Occipital lobe (tissue), 2 donors: ENCODE measurements around the gene EEF1B2. TPM values are rescaled to one million over a fixed set of nuclear protein-coding genes. Genes with fewer than 3 reads are reported as not detected.

Source experiments
- small RNA-seq: library from RNA; depleted of rRNA; stranded (forward); fragments of <200 nt; gene quantifications from one replicate; pipeline ENCODE3, GENCODE V24; 2014
- total RNA-seq: library from RNA; depleted of rRNA; stranded (reverse); fragments of >200 nt; gene quantifications from one replicate; pipeline ENCODE4 v1.2.3, GENCODE V29; 2014

EEF1B2 gene
- total RNA-seq, 1 donor from 2014 or later = 522 TPM

Small RNA genes lying within 50 kb of the gene (small RNA-seq; reads per million reads assigned to genes)
- gene RF00134 (not detected), gene RF02271 (not detected), gene SNORA41 (not detected), gene SNORD51 (0.15 reads per million)

Other genes starting within 250 kb of the EEF1B2 start
- gene INO80D, start 73.7 kb upstream of the EEF1B2 start, total RNA-seq = 25.4 TPM
- gene NDUFS1, start 451 bp upstream of the EEF1B2 start, total RNA-seq = 127 TPM
- gene ZDBF2, start 114.8 kb downstream of the EEF1B2 start, total RNA-seq = 35.7 TPM